GM21360 (cell line): ENCODE data around the gene APOM.

Source experiments
- ATAC-seq: cut with Tn5 transposase; IDR thresholded peaks from one replicate; pipeline ENCODE4 v1.9.1; 2021; ENCODE audit warnings: mild to moderate bottlenecking, moderate library complexity; ENCODE audit not compliant: unreplicated experiment

APOM gene

DNA sequence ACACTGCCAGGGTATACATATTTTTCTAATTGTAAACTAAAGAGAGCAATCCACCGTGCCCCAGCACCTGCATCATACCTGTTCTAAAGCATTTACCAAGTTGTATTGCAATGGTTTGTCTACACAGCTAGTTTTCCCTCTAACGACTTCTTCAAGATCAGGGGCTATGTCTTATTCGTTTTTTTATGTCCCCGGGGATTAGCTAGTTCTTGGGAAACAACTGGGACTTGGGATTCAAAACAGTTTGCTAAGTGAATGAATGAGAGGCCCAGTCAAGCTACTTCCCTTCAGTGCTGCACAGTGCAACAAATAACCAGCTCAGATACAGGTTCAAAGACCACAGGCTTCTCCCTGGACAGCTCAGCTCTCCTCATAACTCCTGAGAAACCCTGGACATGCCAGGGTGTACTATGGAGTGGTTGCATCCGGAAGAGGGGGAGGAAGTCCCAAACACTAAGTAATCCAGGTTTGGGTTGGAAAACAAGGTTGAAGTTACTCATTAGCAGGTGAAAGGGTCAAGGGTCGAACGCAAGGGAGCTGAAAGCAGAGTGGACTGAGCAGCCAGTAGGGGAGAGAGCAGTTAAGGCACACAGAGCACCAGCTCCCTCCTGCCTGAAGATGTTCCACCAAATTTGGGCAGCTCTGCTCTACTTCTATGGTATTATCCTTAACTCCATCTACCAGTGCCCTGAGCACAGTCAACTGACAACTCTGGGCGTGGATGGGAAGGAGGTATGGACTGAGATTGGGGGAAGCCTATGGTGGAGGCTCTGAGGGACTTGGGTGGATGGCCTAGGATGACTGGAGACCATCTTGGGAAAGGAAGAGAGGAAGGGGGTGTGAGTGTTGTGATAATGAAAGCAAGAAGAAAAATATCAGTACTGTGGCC, at the start of gene APOM:
Gene APOM, plus strand, starts transcription at position 546 of the 889 bp plus-strand sequence. Its CDS starts 73 bp downstream, at position 619.
- ATAC-seq = no peak

DNA sequence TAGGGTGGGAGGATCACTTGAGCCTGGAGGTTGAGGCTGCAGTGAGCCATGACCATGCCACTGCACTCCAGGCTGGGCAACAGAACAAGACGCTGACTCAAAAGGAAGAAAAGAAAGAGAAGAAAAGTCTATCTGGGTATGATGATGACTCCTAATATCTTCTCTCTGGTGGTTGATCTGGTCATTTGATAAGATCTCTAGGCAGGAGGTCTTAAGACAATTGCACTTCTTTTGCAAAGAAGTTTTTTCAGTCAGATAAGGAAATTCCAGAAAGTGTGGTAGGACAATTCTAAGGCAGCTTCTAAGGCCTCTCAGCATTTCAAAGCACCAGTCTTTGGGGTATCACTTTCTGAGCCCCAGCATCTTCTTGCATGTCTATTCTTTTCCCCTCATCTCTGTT, 48.4 kb upstream of the APOM start:
- ATAC-seq = no peak

DNA sequence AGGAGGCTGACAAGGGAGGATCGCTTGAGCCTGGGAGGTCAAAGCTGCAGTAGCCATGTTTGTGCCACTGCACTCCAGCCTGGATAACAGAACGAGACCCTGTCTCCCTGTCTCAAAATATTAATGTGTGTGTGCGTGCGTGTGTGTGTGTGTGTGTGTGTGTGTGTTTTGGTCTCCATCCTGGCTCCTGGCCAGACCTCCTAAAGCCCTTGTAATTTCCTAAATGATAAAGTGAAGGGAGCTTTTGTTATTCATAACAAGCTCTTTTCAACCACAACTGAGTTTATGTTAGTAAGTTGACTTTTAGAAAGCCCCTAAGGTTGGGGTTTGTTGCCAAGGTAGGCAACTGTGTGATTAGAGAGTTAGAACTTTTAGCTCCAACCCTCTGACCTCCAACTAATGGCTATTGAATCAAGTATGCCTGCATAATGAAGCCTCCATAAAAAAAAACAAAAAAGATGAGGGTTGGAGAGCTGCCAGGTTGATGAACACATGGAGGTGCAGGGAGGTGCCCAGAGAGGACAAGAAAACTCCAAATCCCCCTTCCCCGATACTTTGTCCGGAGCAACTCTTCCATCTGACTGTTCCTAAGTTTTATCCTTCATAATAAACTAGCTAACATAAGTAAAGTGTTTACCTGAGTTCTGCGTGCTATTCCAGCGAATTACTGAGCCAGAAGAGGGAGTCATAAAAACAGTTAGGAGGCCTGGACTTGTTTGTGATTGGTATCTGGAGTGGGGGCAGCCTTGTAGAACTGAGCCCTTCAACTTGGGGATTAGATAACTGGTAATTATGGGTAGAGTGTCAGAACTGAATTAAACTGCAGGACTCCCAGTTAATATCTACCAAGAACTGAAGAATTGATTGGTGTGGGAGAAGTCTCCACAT, 45.9 kb upstream of the APOM start:
- no peak for ATAC-seq

DNA sequence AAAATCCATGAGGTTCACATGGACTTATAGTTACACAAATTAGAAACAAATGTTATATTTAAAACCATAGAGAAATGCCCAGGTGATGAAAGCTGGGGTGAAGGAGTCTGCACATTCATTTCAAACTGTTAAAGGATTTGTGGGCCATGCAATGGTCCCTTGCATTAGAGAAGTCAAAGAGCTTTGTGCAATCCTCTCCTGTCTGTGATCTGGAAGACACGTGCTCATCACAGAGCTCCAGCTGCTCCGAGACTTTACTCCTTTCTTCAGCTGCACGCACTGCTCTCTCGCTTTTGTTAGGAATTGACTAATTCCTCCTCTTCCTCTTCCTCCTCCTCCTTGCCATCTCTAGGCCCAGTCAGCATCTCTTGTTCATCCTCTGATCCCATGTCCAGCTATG, 44.7 kb upstream of the APOM start:
- no peak for ATAC-seq

DNA sequence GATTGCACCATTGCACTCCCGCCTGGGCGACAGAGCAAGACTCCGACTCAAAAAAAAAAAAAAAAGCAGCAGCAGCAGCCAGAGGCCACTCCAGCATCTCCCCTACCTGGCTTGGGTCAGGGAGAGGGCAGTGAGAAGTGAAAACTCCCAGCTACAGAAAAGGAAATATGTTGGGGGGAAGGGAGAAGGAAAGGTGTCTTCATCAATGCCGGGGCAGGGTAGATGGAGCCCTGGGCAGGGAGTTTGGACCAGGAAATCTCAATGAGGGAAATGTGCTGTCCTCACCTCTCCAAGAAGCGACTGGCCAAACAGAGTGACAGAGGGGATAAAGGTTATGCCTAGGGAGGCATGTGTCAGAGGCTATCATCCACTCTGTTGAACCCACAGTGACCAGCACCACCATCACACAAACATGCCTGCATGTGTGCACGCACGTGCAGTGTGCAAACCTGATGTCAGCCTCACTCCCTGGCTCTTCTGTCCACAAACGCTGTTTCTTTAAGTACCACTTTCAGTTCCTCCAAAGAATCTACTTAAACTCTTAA, 41.5 kb upstream of the APOM start:
- ATAC-seq = no peak

DNA sequence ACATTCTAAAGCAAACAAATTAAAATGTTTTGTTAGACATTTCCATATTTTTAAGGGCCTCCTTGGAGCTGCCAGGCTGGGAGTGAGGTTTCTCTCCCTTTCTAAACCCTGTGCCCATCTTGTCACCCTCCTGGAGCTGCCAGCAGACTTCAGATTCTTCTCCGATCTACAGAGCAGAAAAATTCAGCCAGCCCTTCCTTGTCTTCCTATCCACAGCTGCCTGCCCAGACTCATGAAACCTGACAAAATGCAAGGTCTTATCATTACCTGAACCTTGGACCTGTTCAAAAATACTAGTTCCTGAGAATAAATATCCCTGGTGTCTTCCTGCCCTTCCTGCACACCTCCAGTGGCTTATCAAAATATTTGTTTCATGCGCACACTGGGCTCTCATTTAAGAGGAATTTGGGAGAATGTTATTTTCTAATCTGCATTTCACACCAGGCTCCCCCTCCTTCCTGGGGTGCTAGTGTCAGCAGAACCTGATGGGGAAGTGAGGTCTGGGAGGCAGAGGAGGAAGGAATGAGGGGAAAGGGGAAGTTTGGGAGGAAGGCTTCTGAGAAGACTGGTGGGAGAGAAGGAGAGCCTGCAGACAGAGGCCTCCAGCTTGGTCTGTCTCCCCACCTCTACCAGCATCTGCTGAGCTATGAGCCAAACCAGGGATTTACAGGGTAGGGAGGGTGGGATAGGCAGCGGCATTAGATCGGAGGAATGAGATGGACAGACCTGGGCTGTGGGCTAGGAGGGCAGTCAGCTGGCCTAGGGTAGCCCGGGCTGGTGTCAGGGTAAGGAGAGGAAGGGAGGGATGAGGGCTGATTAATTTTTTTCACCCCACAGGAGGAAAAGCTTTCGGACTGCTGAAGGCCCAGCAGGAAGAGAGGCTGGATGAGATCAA, 40.8 kb upstream of the APOM start, which contains the start of gene AIF1:
Gene AIF1, plus strand, starts transcription at position 551 of the 895 bp plus-strand sequence. Its CDS starts 96 bp downstream, at position 647.
- ATAC-seq = no peak

DNA sequence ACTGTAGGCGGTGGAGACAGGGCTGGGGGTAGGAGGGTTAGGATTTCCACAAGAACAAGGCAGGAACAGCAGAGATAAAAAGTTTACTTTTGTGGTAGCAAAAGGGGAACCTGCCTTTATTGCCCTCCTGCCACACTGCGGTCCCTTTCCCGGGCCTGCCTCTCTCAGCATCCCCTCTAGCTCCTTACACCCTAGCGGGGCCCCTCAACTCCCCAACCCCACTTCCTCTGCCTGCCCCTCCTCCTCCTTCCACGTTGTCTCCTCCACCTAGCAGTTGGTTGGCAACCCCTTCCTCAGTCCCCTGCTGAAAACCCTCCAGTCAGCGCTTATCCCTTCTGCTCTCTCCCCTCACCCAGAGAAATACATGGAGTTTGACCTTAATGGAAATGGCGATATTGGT, 39.9 kb upstream of the APOM start:
- no peak for ATAC-seq

DNA sequence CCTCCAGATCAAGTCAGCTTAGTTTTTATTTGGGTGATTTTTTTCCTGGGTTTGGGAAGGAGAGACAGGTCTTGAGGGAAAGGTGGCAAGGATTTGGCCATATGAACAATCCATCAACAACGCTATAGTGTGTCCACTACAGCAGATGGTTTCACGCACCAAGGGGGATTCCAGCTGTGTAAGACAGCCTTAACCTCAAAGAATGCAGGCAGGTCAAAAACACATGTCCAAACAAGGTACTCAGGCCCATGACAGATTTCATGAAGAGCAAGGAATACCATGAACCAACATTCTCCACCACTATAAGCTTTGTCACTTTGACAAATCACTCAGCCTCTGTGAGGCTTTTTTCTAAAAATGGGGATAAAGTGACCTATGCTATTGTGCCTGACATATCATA, 38.7 kb upstream of the APOM start:
- no peak for ATAC-seq

DNA sequence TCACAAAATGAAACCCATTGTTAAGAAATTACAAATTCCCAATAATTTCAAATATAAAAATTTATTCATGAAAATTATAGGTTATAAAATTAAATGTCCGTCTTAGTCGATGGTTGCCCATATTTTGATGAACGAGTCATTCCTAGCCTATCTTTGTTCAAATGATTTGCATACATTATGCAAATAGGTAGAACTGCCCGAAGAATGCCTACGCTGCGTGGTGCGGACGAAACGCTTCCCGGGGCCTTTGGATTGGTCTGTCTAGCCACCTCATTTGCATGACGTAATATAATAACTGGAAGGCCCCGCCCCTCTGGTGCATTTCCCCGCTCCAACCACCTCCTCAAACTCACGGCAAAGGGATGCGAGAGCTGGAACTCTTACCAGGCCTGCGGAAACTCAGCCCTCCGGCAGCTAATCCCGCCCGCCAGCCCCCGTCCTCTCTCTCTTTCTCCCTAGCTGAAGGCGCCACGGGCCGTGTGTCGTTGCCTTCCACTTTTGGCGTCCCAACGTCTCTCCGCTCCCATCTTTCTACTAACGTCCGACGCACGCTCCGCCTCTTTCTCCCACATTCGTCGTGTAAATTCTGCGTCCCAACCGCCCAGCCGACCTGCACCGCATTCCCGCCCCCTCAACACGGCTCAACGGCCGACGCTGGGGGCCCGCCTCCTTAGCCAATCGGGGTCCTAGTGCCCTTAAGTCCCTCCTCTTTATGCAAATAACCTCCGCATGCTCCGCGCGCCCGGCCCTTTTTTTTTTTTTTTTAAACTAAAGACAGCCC, 35.7 kb upstream of the APOM start:
- ATAC-seq = peak; percentile 76

DNA sequence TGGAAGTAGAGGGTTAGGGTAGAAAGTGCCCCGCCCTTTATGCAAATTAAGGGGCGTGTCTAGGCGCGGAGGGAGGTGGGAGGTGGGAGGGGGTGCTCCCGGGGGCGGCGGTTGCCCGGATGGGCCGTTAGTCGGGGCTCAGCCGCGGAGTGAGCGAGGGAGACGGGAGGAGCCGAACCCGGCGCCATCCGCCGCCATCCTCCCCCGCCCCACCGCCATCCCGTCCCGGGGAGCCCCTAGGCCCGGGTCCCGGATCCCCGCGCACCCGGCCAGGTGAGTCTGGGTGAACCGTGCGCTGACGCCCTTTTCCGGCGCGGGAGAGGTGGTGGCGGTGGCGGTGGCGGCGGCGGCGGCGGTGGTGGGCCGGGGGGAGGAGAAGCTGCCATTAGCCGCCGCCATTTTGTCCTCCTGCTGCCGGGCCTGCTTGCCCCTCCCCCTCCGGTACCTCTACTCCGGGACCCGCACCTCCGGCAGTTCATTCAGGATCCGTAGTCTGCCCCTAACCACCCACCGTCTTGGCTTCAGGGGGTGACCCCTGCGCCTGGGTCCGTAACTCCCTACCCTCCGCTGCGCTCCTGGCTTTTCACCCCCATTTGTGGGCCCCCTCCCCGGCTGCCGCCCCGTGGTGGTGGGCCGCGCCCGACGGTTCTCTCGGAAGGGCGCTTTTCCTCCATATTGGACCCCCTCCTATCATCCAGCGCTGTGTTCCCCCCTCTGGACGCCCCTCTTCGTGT, 34.9 kb upstream of the APOM start, which contains the start of gene PRRC2A:
Gene PRRC2A, plus strand, starts transcription at position 130 of the 734 bp plus-strand sequence. CDS start 2,075 bp downstream, outside the sequence.
- ATAC-seq = peak; percentile 45

DNA sequence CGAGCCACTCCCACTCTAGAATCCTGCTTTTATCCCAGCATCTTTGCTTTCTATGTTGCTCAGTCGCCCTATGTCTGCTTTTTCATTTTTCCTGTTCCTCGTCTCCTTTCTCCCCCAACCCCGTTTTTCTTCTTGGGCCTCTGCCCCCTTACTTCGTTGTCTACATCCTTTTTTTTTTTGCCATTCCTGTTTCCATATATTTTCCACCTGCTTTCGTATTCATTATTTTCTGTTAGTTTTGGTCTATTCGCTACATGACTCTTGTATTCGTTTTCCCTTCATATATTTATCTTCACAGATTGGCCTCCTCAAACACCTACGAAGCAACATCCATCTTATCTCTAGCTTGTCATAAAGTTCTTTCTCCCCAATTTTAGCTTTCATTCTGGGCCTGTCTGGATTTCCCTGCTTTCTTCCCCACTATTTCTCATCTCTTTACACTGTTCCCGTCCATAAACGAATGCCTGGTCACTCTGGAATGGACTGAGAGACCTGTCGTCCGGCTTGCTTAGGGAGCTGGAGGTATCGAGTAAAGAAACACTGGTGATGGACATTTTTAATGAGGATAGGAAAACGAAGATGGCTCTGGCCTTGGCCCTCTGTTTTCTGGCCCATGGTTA, 34.3 kb upstream of the APOM start:
- ATAC-seq = no peak

DNA sequence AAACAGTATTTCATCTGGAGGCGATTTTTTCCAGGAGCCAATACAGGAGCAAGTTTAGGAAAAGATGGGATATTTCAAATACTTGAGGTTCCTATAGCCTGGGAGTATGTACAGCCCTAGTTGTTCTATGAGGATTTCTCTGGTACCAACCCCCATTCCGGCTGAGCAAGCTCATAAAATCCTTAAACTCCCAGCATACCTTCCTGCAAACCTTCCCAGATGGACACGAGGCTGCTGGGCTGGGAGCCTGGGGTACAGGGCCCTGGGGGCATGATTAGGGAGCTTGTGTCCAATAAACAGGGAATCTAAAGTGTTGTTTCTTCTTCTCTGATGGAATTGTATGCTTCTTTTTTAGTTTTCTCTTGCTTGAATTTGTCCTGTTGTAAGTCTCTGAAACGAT, 33.7 kb upstream of the APOM start:
- no peak for ATAC-seq

DNA sequence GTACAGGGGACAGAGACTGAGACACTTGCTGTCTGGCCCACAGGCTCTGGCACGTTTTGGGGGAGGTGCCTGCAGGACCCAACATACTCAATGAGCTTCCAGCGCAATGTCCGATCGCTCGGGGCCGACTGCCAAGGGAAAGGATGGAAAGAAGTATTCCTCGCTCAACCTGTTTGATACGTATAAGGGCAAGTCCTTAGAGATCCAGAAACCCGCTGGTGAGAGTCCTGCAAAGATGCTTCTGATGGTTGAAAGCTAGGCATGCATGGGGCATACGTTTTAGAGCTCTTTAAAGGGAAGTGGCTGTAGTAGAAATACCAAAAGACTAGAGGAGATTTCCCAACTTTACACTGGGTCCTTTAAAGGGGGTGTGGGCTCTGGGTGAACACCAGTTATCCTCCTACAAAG, 33.0 kb upstream of the APOM start:
- no peak for ATAC-seq

DNA sequence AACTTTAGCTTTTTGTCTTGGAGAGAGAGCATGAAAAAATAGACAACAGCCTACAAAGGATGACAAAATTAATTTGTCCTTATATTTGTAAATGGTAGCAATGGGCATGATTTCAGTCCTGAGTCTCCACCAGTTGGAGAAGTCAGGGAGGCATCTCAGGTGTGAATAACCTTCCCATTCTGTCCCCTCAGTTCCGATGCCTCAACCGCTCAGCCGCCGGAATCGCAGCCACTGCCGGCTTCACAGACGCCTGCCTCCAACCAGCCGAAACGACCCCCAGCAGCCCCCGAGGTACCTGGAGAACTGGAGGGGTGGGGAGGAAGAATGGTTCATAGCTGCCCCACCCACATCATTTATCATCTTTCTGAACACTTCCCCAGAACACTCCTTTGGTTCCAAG, 31.6 kb upstream of the APOM start:
- no peak for ATAC-seq

DNA sequence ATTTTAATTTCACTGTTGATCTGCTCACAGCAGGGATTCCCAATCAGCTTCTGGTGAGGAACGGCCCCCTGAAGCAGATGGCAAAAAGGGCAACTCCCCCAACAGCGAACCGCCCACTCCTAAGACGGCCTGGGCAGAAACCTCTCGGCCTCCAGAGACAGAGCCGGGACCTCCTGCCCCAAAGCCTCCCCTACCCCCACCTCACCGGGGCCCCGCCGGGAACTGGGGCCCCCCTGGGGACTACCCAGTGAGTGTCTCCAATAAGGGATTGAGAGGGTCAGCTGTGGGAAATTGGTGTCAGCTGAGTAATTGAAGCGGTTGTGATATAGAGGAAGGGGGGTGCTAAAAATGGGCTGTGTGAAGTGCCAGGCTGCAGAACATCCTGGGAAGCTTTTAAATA, 28.7 kb upstream of the APOM start:
- ATAC-seq = no peak

DNA sequence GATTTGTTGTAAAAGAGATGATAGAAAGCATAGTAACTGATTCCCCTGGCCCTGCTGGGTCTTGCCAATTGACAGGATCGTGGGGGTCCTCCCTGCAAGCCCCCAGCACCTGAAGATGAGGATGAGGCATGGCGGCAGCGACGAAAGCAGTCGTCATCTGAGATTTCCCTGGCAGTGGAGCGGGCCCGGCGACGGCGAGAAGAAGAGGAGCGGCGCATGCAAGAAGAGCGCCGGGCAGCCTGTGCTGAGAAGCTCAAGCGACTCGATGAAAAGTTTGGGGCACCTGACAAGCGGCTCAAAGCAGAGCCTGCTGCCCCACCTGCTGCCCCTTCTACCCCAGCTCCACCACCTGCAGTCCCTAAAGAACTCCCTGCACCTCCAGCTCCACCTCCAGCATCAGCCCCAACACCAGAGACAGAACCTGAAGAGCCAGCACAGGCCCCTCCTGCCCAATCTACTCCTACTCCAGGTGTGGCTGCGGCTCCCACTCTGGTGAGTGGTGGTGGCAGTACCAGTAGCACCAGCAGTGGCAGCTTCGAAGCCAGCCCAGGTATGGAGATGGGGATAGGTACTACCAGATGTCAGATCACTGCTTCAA, 27.9 kb upstream of the APOM start:
- no peak for ATAC-seq

DNA sequence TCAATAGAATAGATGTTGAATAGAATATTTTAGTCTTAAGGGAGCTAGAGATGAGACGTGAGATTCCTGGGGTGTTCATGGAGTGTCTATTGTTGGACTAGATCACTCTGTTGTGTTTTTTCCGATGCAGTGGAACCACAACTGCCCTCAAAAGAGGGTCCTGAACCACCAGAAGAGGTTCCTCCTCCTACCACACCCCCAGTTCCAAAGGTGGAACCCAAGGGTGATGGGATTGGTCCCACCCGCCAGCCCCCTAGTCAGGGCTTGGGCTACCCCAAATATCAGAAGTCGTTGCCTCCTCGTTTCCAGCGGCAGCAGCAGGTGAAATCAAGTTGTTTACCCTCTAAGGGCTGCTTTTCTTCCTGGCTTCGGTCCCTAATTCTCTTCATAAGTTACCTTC, 26.7 kb upstream of the APOM start:
- ATAC-seq = no peak
